ENCODE data around the gene S100A4.
"Not testable (repeated sequence)": the region's sequence is repeated elsewhere in the genome, so short reads cannot be mapped to it uniquely, and the experiment has no call there.

Gene S100A4

GRCh38 chr1:153567621-153568366 lies 22.2 kb upstream of the S100A4 start:
- DNase-seq, result no peak

GRCh38 chr1:153566414-153567371 lies 21.1 kb upstream of the S100A4 start:
- DNase-seq, result peak in 36 of 58 donors; percentile 8 to 87 (median 33)

- DNase-seq, result peak in 2 of 58 donors; percentile 25 to 27
Measured at GRCh38 chr1:153565529-153566374, 20.1 kb upstream of the S100A4 start, which contains the start of gene S100A2. Gene S100A2 (minus strand): TSS chr1:153565844. CDS start chr1:153563877, 1,967 bp downstream.

GRCh38 chr1:153563991-153564390 lies 18.4 kb upstream of the S100A4 start:
- DNase-seq, result no peak

DNA sequence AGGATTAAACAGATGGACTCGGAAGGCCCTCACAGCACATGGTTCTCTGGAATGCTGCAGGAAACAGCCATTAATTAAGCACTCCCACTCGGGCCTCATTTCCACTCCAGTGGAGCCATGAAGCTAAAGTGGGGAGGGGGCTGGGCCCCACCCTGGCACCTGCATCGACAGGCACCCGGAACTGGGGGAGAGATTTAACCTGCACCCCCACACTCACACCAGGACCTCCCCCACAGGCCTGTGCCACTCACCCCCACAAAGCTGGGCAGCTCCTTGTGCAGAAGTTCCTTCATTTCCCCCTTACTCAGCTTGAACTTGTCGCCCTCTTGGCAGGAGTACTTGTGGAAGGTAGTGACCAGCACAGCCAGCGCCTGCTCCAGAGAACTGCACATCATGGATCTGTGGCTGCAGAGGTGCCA lies 17.9 kb upstream of the S100A4 start:
- DNase-seq, result no peak

DNA sequence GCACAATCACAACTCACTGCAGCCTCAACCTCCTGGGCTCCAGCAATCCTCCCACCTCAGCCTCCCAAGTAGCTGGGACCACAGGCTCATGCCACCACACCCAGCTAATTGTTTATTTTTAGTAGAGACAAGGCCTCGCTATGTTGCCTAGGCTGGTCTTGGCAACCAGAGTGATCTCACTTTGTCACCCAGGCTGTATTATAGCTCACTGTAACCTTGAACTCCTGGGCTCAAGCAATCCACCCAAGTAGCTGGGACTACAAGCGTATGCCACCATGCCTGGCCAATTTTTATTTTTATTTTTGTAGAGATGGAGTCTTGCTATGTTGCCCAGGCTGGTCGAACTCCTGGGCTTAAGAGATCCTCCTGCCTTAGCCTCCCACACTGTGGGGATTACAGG lies 16.4 kb upstream of the S100A4 start:
- not testable (repeated sequence) for DNase-seq

DNA sequence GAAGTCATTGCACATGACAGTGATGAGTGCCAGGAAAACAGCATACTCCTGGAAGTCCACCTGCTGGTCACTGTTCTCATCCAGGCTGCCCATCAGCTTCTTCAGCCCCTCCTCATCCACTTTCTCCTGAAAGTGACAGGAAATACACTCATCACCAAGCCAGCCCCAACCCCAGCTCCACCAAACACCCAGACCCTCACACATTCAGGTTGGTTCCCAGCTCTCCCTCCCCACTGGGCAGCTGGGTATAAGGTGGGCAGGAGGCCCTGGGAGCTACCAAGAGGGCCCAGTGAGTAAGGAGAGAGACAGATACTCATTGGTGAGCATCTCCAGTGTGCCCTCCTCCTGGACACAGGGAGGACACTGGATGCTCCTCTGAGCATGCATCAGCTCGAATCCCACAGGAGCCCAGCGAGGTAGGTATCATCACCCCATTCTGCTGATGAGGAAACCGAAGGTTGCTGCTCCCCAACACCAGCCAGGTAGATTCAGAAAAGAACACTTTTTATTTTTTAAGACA lies 15.9 kb upstream of the S100A4 start:
- DNase-seq, result no peak

DNA sequence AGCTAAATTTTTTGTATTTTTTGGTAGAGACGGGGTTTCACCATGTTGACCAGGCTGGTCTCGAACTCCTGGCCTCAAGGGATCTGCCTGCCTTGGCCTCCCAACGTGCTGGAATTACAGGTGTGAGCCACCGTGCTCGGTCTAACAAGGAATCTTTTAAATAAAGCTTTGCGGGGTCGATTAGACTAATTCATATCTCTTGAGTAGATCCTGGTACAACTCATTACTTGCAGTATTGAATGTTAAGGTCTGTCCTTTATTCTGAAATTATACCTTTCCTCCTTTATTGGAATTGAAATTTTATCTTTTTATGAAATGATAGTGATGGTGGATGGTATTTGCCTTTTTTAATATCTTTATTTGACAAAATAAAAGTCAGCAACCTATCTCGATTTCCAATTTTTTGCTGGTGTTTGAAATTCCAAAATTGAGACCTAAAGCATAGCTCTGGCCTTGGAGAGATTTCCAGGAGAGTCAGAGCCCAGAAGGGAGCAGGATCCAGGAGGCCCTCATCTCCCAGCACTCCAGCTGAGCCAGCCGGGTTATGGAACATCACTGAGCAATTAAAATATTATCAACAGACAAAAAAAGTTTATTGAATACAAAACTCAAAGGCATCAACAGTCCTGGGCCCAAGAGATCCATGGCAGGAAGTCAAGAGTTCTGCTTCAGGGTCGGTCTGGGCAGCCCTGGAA lies 15.3 kb upstream of the S100A4 start:
- DNase-seq, result no peak

- DNase-seq, result no peak
Measured at GRCh38 chr1:153560241-153560640, 14.6 kb upstream of the S100A4 start.

GRCh38 chr1:153557877-153558276 lies 12.3 kb upstream of the S100A4 start:
- DNase-seq, result no peak

GRCh38 chr1:153556348-153556747 lies 10.7 kb upstream of the S100A4 start:
- no peak for DNase-seq

- peak in 2 of 58 donors; percentile 17 to 43 for DNase-seq
Measured at GRCh38 chr1:153553830-153554541, 8.4 kb upstream of the S100A4 start.

- no peak for DNase-seq
Measured at GRCh38 chr1:153553096-153553495, 7.5 kb upstream of the S100A4 start.

DNA sequence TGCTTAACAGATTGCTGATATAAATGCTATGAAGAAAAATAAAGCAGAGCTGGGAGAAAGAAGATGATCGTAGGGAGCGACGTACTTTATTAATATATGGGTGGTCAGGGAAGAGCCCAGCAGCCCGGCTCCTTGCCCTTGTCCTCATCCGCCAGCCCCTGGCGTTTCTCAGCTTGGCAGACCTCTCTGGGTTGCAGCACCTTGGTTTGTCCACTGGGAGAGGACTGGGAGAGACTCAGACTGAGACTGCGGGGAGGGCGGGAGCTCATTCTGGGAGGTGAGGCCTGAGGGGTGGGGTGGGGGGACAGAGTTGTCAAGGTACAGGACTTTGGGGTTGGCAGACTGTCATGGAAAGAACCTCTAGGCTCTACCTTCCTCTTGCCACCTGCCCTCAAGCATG lies 6.7 kb upstream of the S100A4 start:
- DNase-seq, result no peak

GRCh38 chr1:153550827-153551500 lies 5.4 kb upstream of the S100A4 start:
- DNase-seq, result no peak

- no peak for DNase-seq
Measured at GRCh38 chr1:153550398-153550758, 4.8 kb upstream of the S100A4 start.

GRCh38 chr1:153549741-153550397 lies 4.3 kb upstream of the S100A4 start:
- DNase-seq, result no peak
